ENCODE measurements around the gene OR3A3. TPM values are rescaled to one million over a fixed set of nuclear protein-coding genes. Genes with fewer than 3 reads are reported as not detected.

The OR3A3 gene
- total and polyA plus RNA-seq, 9 donors: 0.04 to 0.15 (median 0.07) TPM; not detected in 4

DNA sequence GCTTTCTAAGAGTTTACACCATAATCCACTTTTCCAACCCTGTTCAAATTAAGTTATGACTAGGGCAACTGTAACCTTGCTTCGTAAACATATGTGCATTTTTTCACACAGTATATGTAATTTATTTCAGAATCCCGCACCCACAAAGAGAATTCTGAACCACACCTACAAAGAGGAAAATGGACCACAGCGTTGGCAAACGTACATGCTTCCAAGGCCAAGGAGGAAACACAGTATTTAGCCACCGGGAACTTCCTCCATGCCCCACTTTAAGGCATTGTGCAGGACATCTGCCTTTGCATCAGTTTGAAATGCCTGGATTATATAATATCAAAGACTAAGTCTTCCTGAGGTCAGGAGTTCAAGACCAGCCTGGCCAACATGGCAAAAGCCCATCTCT, 58.4 kb downstream of the OR3A3 start:
- H3K36me3 ChIP-seq (ENCODE audit: control insufficient read depth, insufficient read depth, low read length): no peaks in the 10 kb centered on the region
- no peaks in the 10 kb centered on the region for H3K27me3 ChIP-seq (ENCODE audit: control insufficient read depth, insufficient read depth, low read length)
- no CpG with 5 or more reads among the region's 5 CpGs for WGBS (ENCODE audit: insufficient coverage)
- no peaks in the 10 kb centered on the region for H3K9me3 ChIP-seq (replicated peaks; ENCODE audit: control insufficient read depth, low read depth, low read length)
- no peak overlapping the region for H3K27ac ChIP-seq (ENCODE audit: low read length)
- no peak overlapping the region for H3K4me3 ChIP-seq (ENCODE audit: low read length)
- H3K4me1 ChIP-seq (ENCODE audit: control insufficient read depth, insufficient read depth, low read length): no peaks in the 10 kb centered on the region
- DNase-seq: no peak

DNA sequence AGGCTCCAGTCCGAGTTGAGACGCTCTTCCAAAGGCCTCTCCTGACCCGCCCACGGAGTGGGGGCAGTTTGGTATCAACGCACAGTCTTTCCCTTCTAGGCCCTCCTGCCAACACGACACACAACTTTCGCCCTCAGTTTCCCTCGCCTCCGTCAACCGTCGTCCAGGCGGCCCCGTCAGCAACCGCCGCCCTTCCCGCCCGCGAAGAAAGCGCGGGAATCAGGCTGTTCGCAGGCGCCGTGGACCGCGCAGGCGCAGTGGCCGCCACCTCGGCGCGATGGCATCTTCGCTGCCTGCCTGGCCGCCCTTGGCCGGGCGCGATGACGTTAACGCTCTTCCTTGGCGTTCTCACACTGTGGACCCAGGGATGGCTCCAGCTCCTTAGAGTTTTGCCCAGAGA, 60.4 kb downstream of the OR3A3 start, which contains the start of gene SPATA22:
TSS of gene SPATA22 (minus strand) at position 221 of the 400 bp plus-strand sequence. CDS start 2,494 bp downstream, outside the sequence.
- Histone ChIP-seq H3K27ac (ENCODE audit: low read length) (no peak within 1 kb of the TSS), H3K4me1 (ENCODE audit: control insufficient read depth, insufficient read depth, low read length) (peaks cover 2% of the 10 kb centered on the region), H3K4me3 (ENCODE audit: low read length) (no peak within 1 kb of the TSS), H3K9me3 (replicated peaks; ENCODE audit: control insufficient read depth, low read depth, low read length) (no peaks in the 10 kb centered on the region), H3K27me3 (ENCODE audit: control insufficient read depth, insufficient read depth, low read length) (no peaks in the 10 kb centered on the region), H3K36me3 (ENCODE audit: control insufficient read depth, insufficient read depth, low read length) (no peaks in the 10 kb centered on the region)
- WGBS (ENCODE audit: insufficient coverage): 93% methylated on average over 38 of the region's 38 CpGs
- no peak for DNase-seq

DNA sequence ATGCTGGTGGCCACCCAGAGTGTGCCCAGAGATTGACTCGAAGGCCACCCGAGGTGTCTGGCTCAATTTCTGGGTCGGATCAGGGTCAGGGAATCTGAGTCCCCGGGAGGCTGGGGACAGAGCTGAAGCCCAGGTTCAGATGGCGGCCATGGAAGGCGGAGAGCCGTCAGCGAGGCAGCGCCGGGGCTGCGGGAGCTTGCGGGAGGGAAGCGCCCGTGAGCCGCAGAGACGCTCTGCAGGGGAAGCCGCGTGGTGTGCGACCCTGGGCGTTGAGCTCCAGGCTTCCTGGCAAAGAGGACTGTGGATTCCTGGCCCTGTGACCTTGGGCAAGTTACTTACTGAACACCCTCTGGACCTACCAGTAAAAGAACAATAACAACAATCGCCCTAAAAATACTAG, 61.0 kb downstream of the OR3A3 start:
- Histone ChIP-seq H3K4me3 (ENCODE audit: low read length) (no peak overlapping the region), H3K27me3 (ENCODE audit: control insufficient read depth, insufficient read depth, low read length) (no peaks in the 10 kb centered on the region), H3K36me3 (ENCODE audit: control insufficient read depth, insufficient read depth, low read length) (no peaks in the 10 kb centered on the region), H3K9me3 (replicated peaks; ENCODE audit: control insufficient read depth, low read depth, low read length) (no peaks in the 10 kb centered on the region), H3K27ac (ENCODE audit: low read length) (no peak overlapping the region), H3K4me1 (ENCODE audit: control insufficient read depth, insufficient read depth, low read length) (peaks cover 2% of the 10 kb centered on the region)
- WGBS (ENCODE audit: insufficient coverage): 89% methylated on average over 14 of the region's 21 CpGs
- no peak for DNase-seq

Other genes starting within 250 kb of the OR3A3 start
- gene OR1A2, start 213.9 kb upstream of the OR3A3 start, total RNA-seq: not detected
- gene OR1A2, start 213.9 kb upstream of the OR3A3 start, polyA plus RNA-seq (ENCODE audit: insufficient read depth in 1 of 8, insufficient read length in 8 of 8, low replicate concordance in 1 of 8): not detected
- not detected for gene OR1A1, start 203.7 kb upstream of the OR3A3 start, total RNA-seq
- under 1 TPM in 1 of 8 donors, not detected in 7; 0.10 TPM for gene OR1A1, start 203.7 kb upstream of the OR3A3 start, polyA plus RNA-seq (ENCODE audit: insufficient read depth in 1 of 8, insufficient read length in 8 of 8, low replicate concordance in 1 of 8)
- gene OR3A1, start 113.0 kb upstream of the OR3A3 start, total RNA-seq: not detected
- under 1 TPM in 3 of 8 donors, not detected in 5; 0.17 to 0.34 (median 0.18) TPM for gene OR3A1, start 113.0 kb upstream of the OR3A3 start, polyA plus RNA-seq (ENCODE audit: insufficient read depth in 1 of 8, insufficient read length in 8 of 8, low replicate concordance in 1 of 8)
- gene OR3A2, start 25.1 kb upstream of the OR3A3 start, total RNA-seq: 0.04 TPM
- 1 to 10 TPM in 1 of 8 donors, under 1 TPM in 5, not detected in 2; 0.11 to 2.0 (median 0.24) TPM for gene OR3A2, start 25.1 kb upstream of the OR3A3 start, polyA plus RNA-seq (ENCODE audit: insufficient read depth in 1 of 8, insufficient read length in 8 of 8, low replicate concordance in 1 of 8)
- gene OR1E1, start 13.0 kb upstream of the OR3A3 start, total RNA-seq: not detected
- not detected for gene OR1E1, start 13.0 kb upstream of the OR3A3 start, polyA plus RNA-seq (ENCODE audit: insufficient read depth in 1 of 8, insufficient read length in 8 of 8, low replicate concordance in 1 of 8)
- gene OR1E2, start 22.5 kb downstream of the OR3A3 start, total RNA-seq: not detected
- gene OR1E2, start 22.5 kb downstream of the OR3A3 start, polyA plus RNA-seq (ENCODE audit: insufficient read depth in 1 of 8, insufficient read length in 8 of 8, low replicate concordance in 1 of 8): not detected
- 0.40 TPM for gene SPATA22, start 60.4 kb downstream of the OR3A3 start, total RNA-seq
- 1 to 10 TPM in 1 of 8 donors, under 1 TPM in 7; 0.16 to 1.4 (median 0.32) TPM for gene SPATA22, start 60.4 kb downstream of the OR3A3 start, polyA plus RNA-seq (ENCODE audit: insufficient read depth in 1 of 8, insufficient read length in 8 of 8, low replicate concordance in 1 of 8)
- 3.8 TPM for gene ASPA, start 64.6 kb downstream of the OR3A3 start, total RNA-seq
- 1 to 10 TPM; 1.0 to 4.4 (median 3.0) TPM for gene ASPA, start 64.6 kb downstream of the OR3A3 start, polyA plus RNA-seq (ENCODE audit: insufficient read depth in 1 of 8, insufficient read length in 8 of 8, low replicate concordance in 1 of 8)
- 1.2 TPM for gene TRPV3, start 146.4 kb downstream of the OR3A3 start, total RNA-seq
- 1 to 10 TPM in 6 of 8 donors, under 1 TPM in 2; 0.74 to 2.4 (median 1.6) TPM for gene TRPV3, start 146.4 kb downstream of the OR3A3 start, polyA plus RNA-seq (ENCODE audit: insufficient read depth in 1 of 8, insufficient read length in 8 of 8, low replicate concordance in 1 of 8)
- 3.6 TPM for gene TRPV1, start 198.0 kb downstream of the OR3A3 start, total RNA-seq
- gene TRPV1, start 198.0 kb downstream of the OR3A3 start, polyA plus RNA-seq (ENCODE audit: insufficient read depth in 1 of 8, insufficient read length in 8 of 8, low replicate concordance in 1 of 8): 1 to 10 TPM; 3.7 to 8.1 (median 5.8) TPM
- gene SHPK, start 224.9 kb downstream of the OR3A3 start, total RNA-seq: 8.8 TPM
- gene SHPK, start 224.9 kb downstream of the OR3A3 start, polyA plus RNA-seq (ENCODE audit: insufficient read depth in 1 of 8, insufficient read length in 8 of 8, low replicate concordance in 1 of 8): 1 to 10 TPM; 6.3 to 9.3 (median 7.5) TPM
- 7.2 TPM for gene CTNS, start 225.4 kb downstream of the OR3A3 start, total RNA-seq
- 10 to 100 TPM in 1 of 8 donors, 1 to 10 TPM in 7; 7.3 to 10.1 (median 8.5) TPM for gene CTNS, start 225.4 kb downstream of the OR3A3 start, polyA plus RNA-seq (ENCODE audit: insufficient read depth in 1 of 8, insufficient read length in 8 of 8, low replicate concordance in 1 of 8)